Endothelial cell of umbilical vein (primary cell): ENCODE measurements around the gene PKDCC. TPM values are rescaled to one million over a fixed set of nuclear protein-coding genes. Genes with fewer than 3 reads are reported as not detected.

ENCODE experiments used
- BruUV-seq: library from RNA; stranded (reverse); fragments of 400-500 nt; replicated peaks from 2 replicates; lab custom pipeline; 2021; lab: Mats Ljungman, UMichigan
- CTCF ChIA-PET: fragments of 300-600, 350-600 bp; sonication (Branson Sonifier 250); formaldehyde crosslinking; loops from one replicate; lab custom pipeline; 2021; ENCODE audit warnings: antibody characterized with exemption, inconsistent platforms; lab: Charles Lee
- POLR2A ChIA-PET: fragments of 300-600, 350-600 bp; sonication (Branson Sonifier 250); formaldehyde crosslinking; loops from one replicate; lab custom pipeline; 2021; ENCODE audit warnings: antibody characterized with exemption, inconsistent platforms; lab: Charles Lee
- DNase-seq: peaks from one replicate; pipeline ENCODE4 v3.0.0-alpha.2; 2011; ENCODE audit warnings: low read depth, low spot score
- FAIRE-seq: peaks from 2 replicates; lab custom pipeline; 2011; peaks lifted over from hg19 to GRCh38; lab: Jason Lieb, UNC
- H2AFZ ChIP-seq: 2 replicates; pipeline ENCODE4 v1.6.0; 2012; ENCODE audit warnings: low read depth, low read length, control low read depth, inconsistent platforms
- H3K27ac ChIP-seq: 2 replicates; pipeline ENCODE4 v1.5.1; 2011; ENCODE audit warnings: low read depth, mild to moderate bottlenecking, control low read depth, low read length, moderate library complexity; ENCODE audit not compliant: insufficient read depth
- H3K27me3 ChIP-seq, 2 experiments: 2 replicates each; pipeline versions ENCODE4 v1.6.0 to v1.6.1; 2011; ENCODE audit warnings: low read length in 2 of 2, mixed read lengths in 1 of 2; ENCODE audit not compliant: control insufficient read depth in 2 of 2, insufficient read depth in 2 of 2
- H3K36me3 ChIP-seq, 2 experiments: 2 replicates in 1 of 2; 3 replicates in 1 of 2; pipeline ENCODE4 v1.5.1; 2011; ENCODE audit warnings: low read length in 2 of 2, mild to moderate bottlenecking in 1 of 2, moderate library complexity in 1 of 2; ENCODE audit not compliant: control insufficient read depth in 2 of 2, insufficient read depth in 2 of 2; ENCODE audit errors: extremely low read depth in 1 of 2
- H3K4me1 ChIP-seq: 3 replicates; pipeline ENCODE4 v1.5.1; 2011; ENCODE audit warnings: mild to moderate bottlenecking, low read length; ENCODE audit not compliant: control insufficient read depth, insufficient read depth; ENCODE audit errors: extremely low read depth
- H3K4me2 ChIP-seq: 2 replicates; pipeline ENCODE4 v1.6.1; 2011; ENCODE audit warnings: low read length, control low read depth, mixed read lengths; ENCODE audit not compliant: insufficient read depth
- H3K4me3 ChIP-seq, 3 experiments: fragments of 200-600 bp in 1 of 3; sonication (generic), shearing (Covaris generic) in 1 of 3; replicated peaks in 1 of 3; 2 replicates each; pipeline ENCODE4 v1.5.1; 2011 to 2016; ENCODE audit warnings: control low read depth in 3 of 3, low read length in 3 of 3, mild to moderate bottlenecking in 2 of 3, inconsistent platforms in 1 of 3, low read depth in 1 of 3, moderate library complexity in 1 of 3; ENCODE audit not compliant: insufficient read depth in 1 of 3
- H3K79me2 ChIP-seq: 2 replicates; pipeline ENCODE4 v1.6.0; 2012; ENCODE audit warnings: low read length, inconsistent platforms; ENCODE audit not compliant: control insufficient read depth, insufficient read depth
- H3K9ac ChIP-seq: replicated peaks from 2 replicates; pipeline ENCODE3; 2011; ENCODE audit warnings: low read length, control low read depth; ENCODE audit not compliant: insufficient read depth; ENCODE audit errors: extremely low read depth
- H3K9me1 ChIP-seq: replicated peaks from 3 replicates; pipeline ENCODE4 v1.6.0; 2011; ENCODE audit warnings: mild to moderate bottlenecking, low read length; ENCODE audit not compliant: control insufficient read depth, insufficient read depth; ENCODE audit errors: extremely low read depth
- H3K9me3 ChIP-seq: replicated peaks from 2 replicates; pipeline ENCODE4 v1.5.1; 2012; ENCODE audit warnings: low read length, inconsistent platforms; ENCODE audit not compliant: control insufficient read depth, insufficient read depth
- H4K20me1 ChIP-seq: replicated peaks from 2 replicates; pipeline ENCODE3; 2011; ENCODE audit warnings: mild to moderate bottlenecking, low read length; ENCODE audit not compliant: control insufficient read depth, insufficient read depth; ENCODE audit errors: extremely low read depth
- EZH2 ChIP-seq: IDR thresholded peaks from 2 replicates; pipeline ENCODE4 v1.6.1; 2012; ENCODE audit warnings: borderline replicate concordance, low read depth, mild to moderate bottlenecking, moderate library complexity, low read length, inconsistent platforms; ENCODE audit not compliant: severe bottlenecking
- FOS ChIP-seq: IDR thresholded peaks from 2 replicates; pipeline ENCODE4 v1.6.1; 2011; ENCODE audit warnings: mild to moderate bottlenecking, low read length, moderate library complexity, borderline replicate concordance; ENCODE audit not compliant: insufficient read depth
- GATA2 ChIP-seq: IDR thresholded peaks from 2 replicates; pipeline ENCODE4 v1.7.0; 2011; ENCODE audit warnings: low read depth, mild to moderate bottlenecking, moderate library complexity, mixed read lengths, low read length; ENCODE audit not compliant: insufficient read length, insufficient read depth
- JUN ChIP-seq: IDR thresholded peaks from 2 replicates; pipeline ENCODE4 v1.6.1; 2011; ENCODE audit warnings: borderline replicate concordance, low read depth; ENCODE audit not compliant: insufficient read length, insufficient read depth
- MYC ChIP-seq: IDR thresholded peaks from one replicate; pipeline ENCODE4 v1.6.1; 2011; ENCODE audit warnings: mild to moderate bottlenecking, low read depth, low read length
- POLR2A ChIP-seq: IDR thresholded peaks from 2 replicates; pipeline ENCODE4 v1.6.1; 2012; ENCODE audit warnings: low read depth, mild to moderate bottlenecking, control low read depth, low read length
- dilution Hi-C: fragments of 300-500 bp; cut with MboI; formaldehyde crosslinking; loops from one replicate; pipeline ENCODE4 v1.15.0; 2019; ENCODE audit warnings: low sequenced_read_pairs; ENCODE audit not compliant: extremely low pct_ligation_motif_present
- intact Hi-C: fragments of 100-400 bp; cut with micrococcal nuclease; formaldehyde crosslinking; loops from one replicate; pipeline ENCODE4 v1.10.0; 2022
- polyA plus RNA-seq, 4 experiments: library from polyadenylated mRNA; depleted of rRNA in 3 of 4; stranded (reverse) in 3 of 4; unstranded in 1 of 4; fragments of >200 nt; gene quantifications; 2 replicates each; pipeline versions ENCODE4 v1.2.1 to v1.2.3, GENCODE V29; 2011 to 2012; ENCODE audit warnings: missing spikeins in 1 of 4
- total RNA-seq: library from RNA; stranded (reverse); gene quantifications from 2 replicates; pipeline ENCODE4 v1.2.3, GENCODE V29; 2021
- TF ChIP-seq, protein P1 (sequence below), 2 donors: IDR thresholded peaks; 1 replicate in 1 of 2; 2 replicates in 1 of 2; pipeline ENCODE4 v1.5.1; 2011; ENCODE audit warnings: low read length in 2 of 2, mild to moderate bottlenecking in 2 of 2, moderate library complexity in 2 of 2, control low read depth in 1 of 2, inconsistent platforms in 1 of 2, low read depth in 1 of 2; ENCODE audit not compliant: insufficient read depth in 1 of 2; ENCODE audit errors: extremely low read depth in 1 of 2
- TF ChIP-seq, protein P2 (sequence below): IDR thresholded peaks from 2 replicates; pipeline ENCODE4 v1.6.1; 2011; ENCODE audit not compliant: insufficient read depth, insufficient read length

The PKDCC gene
- total and polyA plus RNA-seq, 2 donors (not counting 3 experiments of a cell fraction or from before 2014, with no cell fraction given), result 3.0 to 5.9 TPM

DNA sequence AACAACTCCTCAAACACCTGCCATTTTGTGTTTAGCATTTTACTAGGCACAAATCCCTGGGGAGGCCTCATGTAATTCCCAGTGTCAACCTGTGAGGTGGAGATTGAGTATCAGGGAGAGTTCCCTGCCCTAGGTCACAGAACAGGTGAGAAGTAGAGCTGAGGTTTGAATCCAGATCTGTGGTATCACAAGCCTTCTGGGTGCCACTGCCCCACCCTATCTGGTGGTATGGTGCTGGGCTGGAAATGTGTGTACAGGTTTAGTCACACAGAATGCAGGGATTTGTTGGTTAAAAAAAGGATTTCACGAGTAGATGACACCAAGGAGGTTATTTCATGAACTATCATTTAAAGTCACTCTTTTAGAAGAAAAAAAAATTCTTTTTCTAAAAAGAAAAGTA lies 35.7 kb upstream of the PKDCC start:
- no peaks in the 10 kb centered on the region for H3K36me3 ChIP-seq
- H2AFZ ChIP-seq, result no peak overlapping the region
- no peak overlapping the region for H3K27ac ChIP-seq
- TF ChIP-seq, protein P1, sequence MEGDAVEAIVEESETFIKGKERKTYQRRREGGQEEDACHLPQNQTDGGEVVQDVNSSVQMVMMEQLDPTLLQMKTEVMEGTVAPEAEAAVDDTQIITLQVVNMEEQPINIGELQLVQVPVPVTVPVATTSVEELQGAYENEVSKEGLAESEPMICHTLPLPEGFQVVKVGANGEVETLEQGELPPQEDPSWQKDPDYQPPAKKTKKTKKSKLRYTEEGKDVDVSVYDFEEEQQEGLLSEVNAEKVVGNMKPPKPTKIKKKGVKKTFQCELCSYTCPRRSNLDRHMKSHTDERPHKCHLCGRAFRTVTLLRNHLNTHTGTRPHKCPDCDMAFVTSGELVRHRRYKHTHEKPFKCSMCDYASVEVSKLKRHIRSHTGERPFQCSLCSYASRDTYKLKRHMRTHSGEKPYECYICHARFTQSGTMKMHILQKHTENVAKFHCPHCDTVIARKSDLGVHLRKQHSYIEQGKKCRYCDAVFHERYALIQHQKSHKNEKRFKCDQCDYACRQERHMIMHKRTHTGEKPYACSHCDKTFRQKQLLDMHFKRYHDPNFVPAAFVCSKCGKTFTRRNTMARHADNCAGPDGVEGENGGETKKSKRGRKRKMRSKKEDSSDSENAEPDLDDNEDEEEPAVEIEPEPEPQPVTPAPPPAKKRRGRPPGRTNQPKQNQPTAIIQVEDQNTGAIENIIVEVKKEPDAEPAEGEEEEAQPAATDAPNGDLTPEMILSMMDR (IDR thresholded peaks at IDR 0.05; ENCODE audit: extremely low read depth in 1 of 2, insufficient read depth in 1 of 2, low read depth in 1 of 2, low read length in 2 of 2), result no peak
- TF ChIP-seq FOS, result no peak
- FAIRE-seq, result no peak
- intact Hi-C loops, result no loop called here
- H3K27me3 ChIP-seq, result no peaks in the 10 kb centered on the region
- no peak overlapping the region for H3K9ac ChIP-seq
- H3K4me2 ChIP-seq, result no peak overlapping the region
- H3K4me3 ChIP-seq, result no peak overlapping the region
- no peak for DNase-seq
- H3K4me1 ChIP-seq, result no peaks in the 10 kb centered on the region
- H3K79me2 ChIP-seq, result no peaks in the 10 kb centered on the region
- no peaks in the 10 kb centered on the region for H4K20me1 ChIP-seq
- H3K9me3 ChIP-seq, result no peaks in the 10 kb centered on the region
- BruUV-seq, result no TSS peak
- dilution Hi-C loops, result no loop called here
- no peaks in the 10 kb centered on the region for H3K9me1 ChIP-seq
- ChIA-PET POLR2A (no interaction called here), CTCF (interaction anchor here (0.8 to 4.5 kb wide), 5 partner anchors 8 to 158 kb away, joined by 3 to 21 read pairs (median 3); no protein-coding TSS in a partner anchor)

DNA sequence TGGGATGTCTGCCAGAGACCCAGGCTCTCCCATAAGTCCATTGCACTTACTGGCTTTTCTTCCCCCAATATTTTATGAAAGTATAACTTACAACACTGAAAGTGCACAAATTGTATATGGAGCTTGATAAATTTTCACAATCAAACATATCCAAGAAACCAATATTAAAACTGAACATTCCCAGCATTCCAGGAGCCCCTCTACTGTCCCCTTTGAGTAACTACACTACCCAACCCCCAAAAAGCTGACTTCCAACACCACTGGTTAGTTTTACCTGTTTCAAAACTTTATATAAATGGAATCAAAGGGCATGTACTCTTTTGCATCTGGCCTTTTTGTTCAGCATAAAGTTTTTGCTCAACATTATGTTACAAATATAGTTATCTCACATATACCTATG lies 35.2 kb upstream of the PKDCC start:
- ChIA-PET POLR2A (no interaction called here), CTCF (interaction anchor here (0.8 to 4.5 kb wide), 5 partner anchors 8 to 159 kb away, joined by 3 to 21 read pairs (median 3); no protein-coding TSS in a partner anchor)
- DNase-seq (no peak), FAIRE-seq (no peak)
- no peaks in the 10 kb centered on the region for H3K36me3 ChIP-seq
- dilution Hi-C loops, result no loop called here
- H3K9me3 ChIP-seq, result no peaks in the 10 kb centered on the region
- no peaks in the 10 kb centered on the region for H3K27me3 ChIP-seq
- no peaks in the 10 kb centered on the region for H4K20me1 ChIP-seq
- H3K4me3 ChIP-seq, result no peak overlapping the region
- intact Hi-C loops, result no loop called here
- no peaks in the 10 kb centered on the region for H3K9me1 ChIP-seq
- H3K9ac ChIP-seq, result no peak overlapping the region
- no TSS peak for BruUV-seq
- no peak overlapping the region for H2AFZ ChIP-seq
- H3K4me2 ChIP-seq, result no peak overlapping the region
- H3K27ac ChIP-seq, result no peak overlapping the region
- TF ChIP-seq MYC, result no peak
- TF ChIP-seq POLR2A, result no peak
- TF ChIP-seq, protein P1 (IDR thresholded peaks at IDR 0.05; ENCODE audit: extremely low read depth in 1 of 2, insufficient read depth in 1 of 2, low read depth in 1 of 2, low read length in 2 of 2), result peak in 1 of 2 donors; percentile 12
- TF ChIP-seq EZH2, result no peak
- TF ChIP-seq, protein P2, sequence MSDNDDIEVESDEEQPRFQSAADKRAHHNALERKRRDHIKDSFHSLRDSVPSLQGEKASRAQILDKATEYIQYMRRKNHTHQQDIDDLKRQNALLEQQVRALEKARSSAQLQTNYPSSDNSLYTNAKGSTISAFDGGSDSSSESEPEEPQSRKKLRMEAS, result no peak
- no peak for TF ChIP-seq GATA2
- no peak for TF ChIP-seq JUN
- H3K4me1 ChIP-seq, result no peaks in the 10 kb centered on the region
- no peaks in the 10 kb centered on the region for H3K79me2 ChIP-seq
